PC-9 (cell line): ENCODE data around the gene PTPRG. TPM values are rescaled to one million over a fixed set of nuclear protein-coding genes. Genes with fewer than 3 reads are reported as not detected.

Experiments
- BruUV-seq: library from RNA; stranded (reverse); fragments of 400-500 nt; replicated peaks from 2 replicates; lab custom pipeline; 2021; lab: Mats Ljungman, UMichigan
- CTCF ChIA-PET: fragments of 300-600 bp; sonication (Branson Sonifier 250); formaldehyde crosslinking; loops from one replicate; lab custom pipeline; 2022; ENCODE audit warnings: antibody characterized with exemption; lab: Charles Lee
- POLR2A ChIA-PET: fragments of 300-600 bp; sonication (Branson Sonifier 250); formaldehyde crosslinking; loops from one replicate; lab custom pipeline; 2022; ENCODE audit warnings: antibody characterized with exemption; ENCODE audit not compliant: unreplicated experiment; lab: Charles Lee
- DNase-seq, 2 experiments: peaks; one replicate each; pipeline versions ENCODE4 v3.0.0 to v3.0.0-alpha.2; 2015 to 2022; ENCODE audit warnings: mixed read lengths in 1 of 2
- H2AFZ ChIP-seq: fragments of 200-600 bp; sonication (generic); 2 replicates; pipeline ENCODE4 v1.8.1; 2017; ENCODE audit warnings: antibody characterized with exemption
- H3F3A ChIP-seq: fragments of 200-600 bp; sonication (generic); 2 replicates; pipeline ENCODE4 v1.8.1; 2017; ENCODE audit warnings: antibody characterized with exemption, mild to moderate bottlenecking, low read depth; ENCODE audit not compliant: insufficient read depth
- H3K27ac ChIP-seq: fragments of 200-600 bp; sonication (generic); 2 replicates; pipeline ENCODE4 v1.6.1; 2016; ENCODE audit warnings: mixed run types
- H3K27me3 ChIP-seq: fragments of 200-600 bp; sonication (generic); 2 replicates; pipeline ENCODE4 v1.6.1; 2016; ENCODE audit warnings: low read depth, mixed run types; ENCODE audit not compliant: insufficient read depth
- H3K36me3 ChIP-seq: fragments of 200-600 bp; sonication (generic); 2 replicates; pipeline ENCODE4 v1.6.1; 2016; ENCODE audit warnings: low read depth, mixed run types
- H3K4me1 ChIP-seq: fragments of 200-600 bp; sonication (generic); replicated peaks from 2 replicates; pipeline ENCODE4 v1.6.1; 2016; ENCODE audit warnings: mixed run types; ENCODE audit not compliant: insufficient read depth
- H3K4me2 ChIP-seq: fragments of 200-600 bp; sonication (generic); 2 replicates; pipeline ENCODE4 v1.6.1; 2017; ENCODE audit warnings: mixed run types
- H3K4me3 ChIP-seq: fragments of 200-600 bp; sonication (generic); 2 replicates; pipeline ENCODE4 v1.6.1; 2016; ENCODE audit warnings: mixed run types
- H3K79me2 ChIP-seq: fragments of 200-600 bp; sonication (generic); 2 replicates; pipeline ENCODE4 v1.6.1; 2017; ENCODE audit warnings: low read depth, mixed run types
- H3K9me2 ChIP-seq: fragments of 200-600 bp; sonication (generic); 2 replicates; pipeline ENCODE4 v1.8.1; 2017; ENCODE audit warnings: mild to moderate bottlenecking; ENCODE audit not compliant: insufficient read depth
- H3K9me3 ChIP-seq: fragments of 200-600 bp; sonication (generic); 2 replicates; pipeline ENCODE4 v1.8.1; 2016; ENCODE audit warnings: low read depth; ENCODE audit not compliant: insufficient read depth
- H4K20me1 ChIP-seq: fragments of 200-600 bp; sonication (generic); 2 replicates; pipeline ENCODE4 v1.8.1; 2017; ENCODE audit not compliant: insufficient read depth
- CTCF ChIP-seq: fragments of 200-600 bp; sonication (generic); conservative IDR thresholded peaks from 2 replicates; pipeline ENCODE4 v1.6.1; 2017; ENCODE audit warnings: mixed run types, antibody characterized with exemption, mild to moderate bottlenecking, moderate library complexity
- EZH2 ChIP-seq: fragments of 200-600 bp; sonication (generic); IDR thresholded peaks from 2 replicates; pipeline ENCODE4 v1.8.0; 2017; ENCODE audit warnings: antibody characterized with exemption, low read depth
- intact Hi-C: fragments of 100-400 bp; cut with micrococcal nuclease; formaldehyde crosslinking; loops from one replicate; pipeline ENCODE4 v1.10.0; 2022; ENCODE audit not compliant: unreplicated experiment
- total RNA-seq: library from RNA; stranded (reverse); gene quantifications from 2 replicates; pipeline ENCODE4 v1.2.3, GENCODE V29; 2021

Gene PTPRG
- total RNA-seq, 1 experiment from 2014 or later: 32.9 TPM

DNA sequence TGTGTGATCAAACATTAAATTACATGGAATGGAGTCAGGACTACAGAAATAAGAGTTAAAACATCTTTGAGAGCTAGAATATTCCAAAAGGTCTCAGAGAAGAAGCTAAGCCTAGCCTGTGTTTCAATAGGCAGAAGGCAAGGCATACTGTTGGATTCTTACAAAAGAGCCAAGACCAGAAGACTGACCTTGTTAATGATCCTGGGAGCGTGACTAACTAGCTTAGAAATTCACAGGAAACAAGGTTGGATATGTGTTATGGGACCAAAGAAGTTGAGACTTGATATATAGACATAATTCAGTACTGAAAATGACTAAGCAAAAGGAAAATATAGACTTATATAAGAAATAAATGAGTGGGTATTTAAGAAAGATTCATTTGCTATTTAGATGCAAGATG lies 761.9 kb downstream of the PTPRG start:
- POLR2A ChIA-PET: no interaction called here
- TF ChIP-seq EZH2 (no peak), CTCF (no peak)
- no peaks in the 10 kb centered on the region for H3K27me3 ChIP-seq
- no peaks in the 10 kb centered on the region for H3K79me2 ChIP-seq
- H3K4me2 ChIP-seq: no peak overlapping the region
- no peaks in the 10 kb centered on the region for H3F3A ChIP-seq
- no peak overlapping the region for H3K27ac ChIP-seq
- H4K20me1 ChIP-seq: no peaks in the 10 kb centered on the region
- no peaks in the 10 kb centered on the region for H3K9me3 ChIP-seq
- no peaks in the 10 kb centered on the region for H3K9me2 ChIP-seq
- no peak overlapping the region for H3K4me3 ChIP-seq
- no TSS peak for BruUV-seq
- no peak overlapping the region for H2AFZ ChIP-seq
- 0 out of 2 replicates have a peak, but pooled peaks cover 1% of the 10 kb centered on the region for H3K4me1 ChIP-seq
- intact Hi-C loops: no loop called here
- no peak for DNase-seq
- H3K36me3 ChIP-seq: no peaks in the 10 kb centered on the region
- CTCF ChIA-PET: no interaction called here

DNA sequence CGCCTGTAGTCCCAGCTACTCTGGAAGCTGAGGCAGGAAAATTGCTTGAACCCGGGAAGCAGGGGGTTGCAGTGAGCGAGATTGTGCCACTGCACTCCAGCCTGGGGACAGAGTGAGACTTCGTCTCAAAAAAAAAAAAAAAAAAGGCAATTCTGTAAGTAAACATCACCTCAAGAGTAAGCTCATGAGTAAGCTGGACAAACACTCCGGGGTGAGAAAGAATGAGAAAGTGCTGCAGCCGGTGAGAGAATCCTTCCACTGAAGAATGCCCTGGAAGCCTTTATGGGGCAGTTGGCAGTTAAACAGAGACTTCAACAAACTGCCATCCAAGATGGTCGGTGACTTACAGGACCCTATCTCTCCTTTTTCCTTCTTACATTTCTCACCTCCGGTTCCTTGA lies 764.5 kb downstream of the PTPRG start:
- Histone ChIP-seq H3K79me2 (no peaks in the 10 kb centered on the region), H3F3A (no peaks in the 10 kb centered on the region), H3K4me2 (no peak overlapping the region), H3K9me2 (no peaks in the 10 kb centered on the region), H3K36me3 (no peaks in the 10 kb centered on the region), H3K4me3 (no peak overlapping the region), H3K27me3 (no peaks in the 10 kb centered on the region), H3K4me1 (no peaks in the 10 kb centered on the region), H2AFZ (no peak overlapping the region), H3K9me3 (no peaks in the 10 kb centered on the region), H3K27ac (no peak overlapping the region), H4K20me1 (no peaks in the 10 kb centered on the region)
- CTCF ChIA-PET: no interaction called here
- POLR2A ChIA-PET: no interaction called here
- intact Hi-C loops: no loop called here
- no TSS peak for BruUV-seq
- no peak for DNase-seq
- no peak for TF ChIP-seq CTCF
- TF ChIP-seq EZH2: no peak

- no peak overlapping the region for H3K27ac ChIP-seq
- H3K9me2 ChIP-seq: no peaks in the 10 kb centered on the region
- no peak overlapping the region for H3K4me3 ChIP-seq
- TF ChIP-seq CTCF: no peak
- no peak for TF ChIP-seq EZH2
- H3K79me2 ChIP-seq: no peaks in the 10 kb centered on the region
- no peak for DNase-seq
- no peaks in the 10 kb centered on the region for H3K9me3 ChIP-seq
- no peaks in the 10 kb centered on the region for H4K20me1 ChIP-seq
- no peak overlapping the region for H2AFZ ChIP-seq
- H3K36me3 ChIP-seq: no peaks in the 10 kb centered on the region
- CTCF ChIA-PET: no interaction called here
- H3F3A ChIP-seq: no peaks in the 10 kb centered on the region
- H3K27me3 ChIP-seq: no peaks in the 10 kb centered on the region
- BruUV-seq: no TSS peak
- H3K4me2 ChIP-seq: no peak overlapping the region
- H3K4me1 ChIP-seq: no peaks in the 10 kb centered on the region
- intact Hi-C loops: no loop called here
- POLR2A ChIA-PET: no interaction called here
Measured at GRCh38 chr3:62329971-62330370, 768.6 kb downstream of the PTPRG start.
